Ecto neural progenitor cell (in vitro differentiated cells): ENCODE results near the gene TBC1D22A.

Experiments
- DNase-seq: peaks from one replicate; pipeline ENCODE4 v3.0.0-alpha.2; 2018; ENCODE audit warnings: low spot score

Gene TBC1D22A

DNA sequence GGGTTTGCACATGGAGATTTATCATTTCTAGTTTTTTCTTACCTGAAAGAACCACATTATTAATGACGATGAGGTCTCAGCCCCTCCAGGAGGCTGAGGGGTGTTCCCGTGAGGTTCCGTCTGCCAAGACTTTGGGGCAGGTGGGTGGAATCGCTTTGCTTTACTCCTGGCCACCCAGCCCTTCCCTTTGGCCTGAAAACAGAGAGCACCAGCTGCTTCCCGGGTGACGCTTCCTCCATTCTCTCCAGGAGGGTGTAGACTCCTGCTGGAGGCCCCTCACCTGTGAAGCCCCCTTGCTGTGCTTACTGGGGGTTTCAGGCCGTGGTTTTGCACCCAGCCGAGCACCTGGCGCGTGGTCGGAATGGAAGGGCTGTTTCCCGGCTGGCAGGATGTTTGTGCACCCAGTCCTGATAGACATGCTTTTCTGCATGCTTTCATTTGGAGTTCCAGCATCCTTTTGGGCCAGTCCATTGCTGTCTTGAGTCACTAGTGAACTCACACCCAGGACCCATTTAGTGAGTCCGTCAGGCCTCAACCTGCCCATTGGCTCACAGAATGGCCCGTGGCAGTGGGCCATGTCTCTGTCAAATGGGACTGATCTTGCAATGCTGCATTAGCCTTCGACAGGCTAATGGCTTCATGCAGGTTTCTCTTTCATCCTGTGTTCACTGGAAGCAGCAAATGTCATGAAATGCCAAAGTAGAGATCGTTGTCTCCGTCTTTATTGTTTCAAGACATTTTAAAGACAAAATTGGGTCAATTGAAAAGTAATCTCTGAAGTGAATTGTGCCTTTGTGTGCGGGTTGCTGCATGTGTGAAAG lies 360.8 kb downstream of the TBC1D22A start:
- DNase-seq: no peak

DNA sequence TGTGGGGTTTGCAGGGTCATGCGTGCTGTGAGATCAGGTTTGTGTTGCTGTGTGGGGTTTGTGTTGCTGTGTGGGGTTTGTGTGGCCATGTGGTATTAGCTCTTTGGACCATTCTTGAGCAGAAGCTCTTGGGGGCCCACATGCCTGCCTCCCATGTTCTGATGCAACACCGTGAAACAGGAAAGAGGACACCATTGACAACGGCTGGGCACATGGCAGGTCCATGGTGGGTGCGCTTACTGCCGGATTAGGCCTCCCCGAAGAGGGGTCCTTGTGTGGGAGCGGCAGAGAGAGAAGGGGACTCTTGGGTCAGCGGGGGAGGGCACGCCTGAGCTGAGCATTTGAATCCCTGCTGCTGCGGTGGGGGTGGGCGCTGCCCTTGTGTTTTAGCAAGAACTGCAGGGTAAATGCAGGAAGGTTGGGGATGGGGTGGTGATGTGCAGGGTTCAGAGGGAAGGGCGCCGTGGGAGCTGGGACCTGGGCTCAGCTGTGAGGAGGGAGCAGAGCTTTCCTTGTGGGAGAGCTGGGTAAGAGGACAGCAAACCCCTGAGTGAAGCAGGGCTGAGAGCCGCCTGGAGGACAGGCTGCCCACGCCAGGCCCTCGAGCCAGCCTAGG lies 361.5 kb downstream of the TBC1D22A start:
- no peak for DNase-seq

GRCh38 chr22:47124451-47124881 lies 362.0 kb downstream of the TBC1D22A start:
- DNase-seq: no peak

GRCh38 chr22:47124961-47125360 lies 362.5 kb downstream of the TBC1D22A start:
- DNase-seq: no peak

- no peak for DNase-seq
These were observed 363.2 kb downstream of the TBC1D22A start for GRCh38 chr22:47125603-47126002.

GRCh38 chr22:47126344-47126811 lies 363.9 kb downstream of the TBC1D22A start:
- no peak for DNase-seq

DNA sequence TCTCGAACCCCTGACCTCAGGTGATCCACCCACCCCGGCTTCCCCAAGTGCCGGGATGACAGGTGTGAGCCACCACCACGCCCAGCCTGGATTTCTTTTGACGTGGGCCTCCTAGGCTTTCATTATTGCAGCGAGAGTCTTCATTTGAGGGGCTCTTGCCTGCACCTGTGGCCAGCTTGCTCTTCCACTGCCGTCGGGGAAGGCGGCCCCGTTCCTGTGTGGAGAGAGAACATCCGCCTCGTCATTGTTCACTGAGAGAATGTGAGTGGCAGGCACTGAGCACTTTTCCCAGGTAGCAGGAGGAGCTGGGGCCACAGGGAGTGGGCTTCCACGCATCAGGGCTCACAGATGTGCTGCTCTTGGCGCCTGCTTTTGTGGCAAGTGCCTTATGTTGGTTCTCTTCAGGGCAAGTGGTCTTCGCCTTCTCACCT lies 365.0 kb downstream of the TBC1D22A start:
- DNase-seq: no peak

DNA sequence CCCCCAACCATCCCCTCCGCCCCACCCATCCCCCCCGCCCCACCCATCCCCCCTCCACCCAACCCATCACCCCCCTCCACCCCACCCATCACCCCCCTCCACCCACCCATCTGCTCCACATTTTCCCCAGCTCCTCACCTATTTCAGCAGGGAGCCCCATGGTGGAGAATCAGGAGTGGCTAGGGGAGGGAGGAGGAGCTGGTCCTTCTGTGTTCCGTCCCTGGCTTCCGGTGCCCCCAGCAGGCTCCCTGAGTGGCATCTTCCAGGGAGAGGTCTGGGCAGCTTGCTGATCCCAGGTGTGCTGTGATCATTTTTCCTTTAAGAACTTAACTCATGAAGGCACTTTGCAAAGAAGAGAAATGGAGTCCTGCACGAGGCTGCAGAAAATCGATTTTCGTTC lies 365.8 kb downstream of the TBC1D22A start:
- no peak for DNase-seq

GRCh38 chr22:47128622-47129215 lies 366.3 kb downstream of the TBC1D22A start:
- no peak for DNase-seq

- DNase-seq: no peak
These were observed 367.6 kb downstream of the TBC1D22A start for GRCh38 chr22:47129902-47130635.

DNA sequence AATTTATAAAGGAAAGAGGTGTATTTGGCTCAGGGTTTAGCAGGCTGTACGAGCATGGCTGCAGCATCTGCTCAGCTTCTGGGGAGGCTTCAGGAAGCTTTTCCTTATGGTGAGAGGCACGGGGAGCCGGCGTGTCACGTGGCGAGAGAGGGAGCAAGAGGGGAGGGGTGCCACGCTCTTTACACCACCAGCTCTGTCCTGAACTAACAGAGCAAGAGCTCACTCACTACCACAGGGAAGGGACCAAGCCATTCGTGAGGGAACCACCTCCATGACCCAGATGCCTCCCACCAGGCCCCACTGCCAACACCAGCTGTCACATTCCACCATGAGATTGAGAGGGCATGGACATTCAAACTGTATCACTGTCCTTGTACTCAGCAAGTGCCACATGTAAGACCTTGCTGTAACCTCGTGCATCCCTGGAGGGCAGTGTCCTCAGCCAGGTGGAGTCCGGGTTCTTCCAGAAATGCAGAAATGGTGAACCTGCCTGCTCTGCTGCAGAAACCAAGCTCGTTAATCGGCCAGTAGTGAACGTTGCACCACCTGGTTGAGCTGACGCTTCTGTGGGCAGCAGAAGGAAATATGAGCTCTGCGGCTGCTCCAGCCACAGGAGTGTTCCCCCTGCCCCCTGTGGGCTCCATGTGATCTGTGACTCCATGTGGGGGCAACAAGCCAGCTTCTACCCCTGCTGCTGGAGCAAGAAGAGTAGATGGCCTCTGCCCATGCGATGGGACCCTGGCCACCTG lies 368.6 kb downstream of the TBC1D22A start:
- DNase-seq: no peak

DNA sequence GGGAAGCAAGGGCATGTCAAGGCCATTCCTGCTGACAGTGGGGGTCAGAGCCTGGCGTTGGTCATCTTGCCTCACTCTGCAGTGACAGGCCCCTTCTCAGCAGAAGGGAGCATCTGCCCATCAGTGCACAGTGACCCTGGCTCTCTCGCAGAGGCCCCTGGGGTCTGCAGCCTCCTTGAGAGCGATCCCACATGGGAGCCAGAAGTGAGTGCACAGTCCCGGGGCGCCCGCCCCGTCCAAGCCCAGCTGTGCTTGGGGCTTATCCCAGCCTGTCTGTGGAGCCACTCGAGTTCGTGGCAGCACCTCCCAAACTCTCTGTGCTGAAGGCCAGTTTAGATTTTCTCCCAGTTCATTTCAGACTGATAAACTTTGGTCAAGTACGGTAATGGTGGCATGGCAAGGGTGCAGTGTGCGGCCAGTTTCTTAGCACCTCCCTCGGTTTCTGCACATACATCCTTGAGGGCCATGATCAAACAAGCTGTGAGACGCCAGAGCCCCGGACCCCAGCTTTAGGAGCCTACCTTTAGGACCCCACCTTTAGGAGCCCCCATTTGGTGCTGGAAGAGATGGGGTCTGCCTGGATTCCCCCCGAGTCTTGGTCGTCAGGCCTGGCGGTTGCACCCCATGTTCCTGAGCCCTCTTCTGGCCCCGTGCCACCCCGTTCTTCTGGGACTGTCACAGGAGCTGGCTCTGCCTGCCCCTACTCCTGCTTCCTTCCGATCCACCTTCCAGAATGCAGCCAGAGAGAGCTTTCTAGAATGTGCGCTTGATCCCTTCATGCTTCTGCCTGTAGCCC lies 369.4 kb downstream of the TBC1D22A start:
- DNase-seq: no peak

DNA sequence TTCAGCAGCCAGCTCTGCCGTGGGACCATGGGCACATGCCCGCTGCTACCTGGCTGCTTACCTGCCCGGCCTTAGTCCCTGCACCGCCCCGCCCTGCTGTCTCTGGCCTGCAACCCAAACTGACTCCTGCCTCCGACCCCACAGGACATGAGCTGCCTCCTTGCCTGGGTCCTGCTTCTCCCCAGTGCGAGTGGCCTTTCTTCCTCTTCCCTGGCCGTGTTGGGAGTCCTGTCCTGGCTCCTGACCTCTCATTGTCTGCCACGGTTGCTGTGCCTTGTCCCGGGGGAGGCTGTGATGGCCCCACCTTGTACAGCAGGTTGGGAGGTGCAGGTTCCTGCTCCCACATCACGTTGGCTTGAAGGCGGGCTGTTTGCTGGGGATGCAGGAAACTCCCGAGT lies 370.0 kb downstream of the TBC1D22A start:
- DNase-seq: no peak

GRCh38 chr22:47133061-47133969 lies 370.9 kb downstream of the TBC1D22A start:
- DNase-seq: no peak

GRCh38 chr22:47134222-47134621 lies 371.8 kb downstream of the TBC1D22A start:
- no peak for DNase-seq

DNA sequence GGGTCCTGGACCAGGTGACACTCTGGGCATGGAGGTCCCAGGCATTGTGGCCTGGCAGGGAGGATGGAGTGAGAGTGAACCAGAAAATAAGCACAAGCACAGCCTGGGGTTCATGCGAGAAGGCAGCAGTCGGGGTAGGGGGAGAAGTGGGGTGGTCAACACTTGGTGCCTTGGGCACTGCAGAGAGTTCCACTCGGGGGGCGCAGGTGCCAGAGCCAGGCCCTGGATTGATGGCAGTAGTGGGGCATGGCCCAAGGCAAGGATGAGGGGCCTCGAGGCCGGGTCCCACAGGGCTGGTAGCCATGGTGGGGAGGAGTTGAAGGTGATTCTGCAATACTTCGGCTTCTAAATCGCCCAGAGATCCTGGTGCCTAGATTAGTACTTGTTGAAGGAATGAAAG lies 372.9 kb downstream of the TBC1D22A start:
- DNase-seq: no peak

DNA sequence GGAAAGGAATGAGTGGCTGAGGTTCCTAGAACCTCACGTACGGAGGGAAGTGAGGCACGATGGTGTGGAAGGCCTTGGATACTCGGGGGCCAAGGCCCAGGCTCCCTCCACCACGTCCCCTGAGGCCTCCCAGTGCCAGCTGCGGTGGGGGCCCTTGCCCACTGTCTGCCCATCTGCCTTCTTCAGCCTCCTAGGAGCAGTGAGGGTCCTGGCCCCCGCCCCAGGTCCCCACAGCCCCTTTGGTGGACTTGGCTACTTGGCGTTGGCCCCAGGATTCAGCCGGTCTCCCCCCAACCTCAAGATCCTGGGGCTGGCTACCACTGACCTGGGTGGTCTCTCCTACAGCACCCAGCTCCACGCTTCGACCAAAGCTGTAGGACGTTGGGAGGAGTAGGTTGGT lies 373.6 kb downstream of the TBC1D22A start:
- no peak for DNase-seq

- no peak for DNase-seq
These were observed 374.2 kb downstream of the TBC1D22A start for GRCh38 chr22:47136671-47137070.

DNA sequence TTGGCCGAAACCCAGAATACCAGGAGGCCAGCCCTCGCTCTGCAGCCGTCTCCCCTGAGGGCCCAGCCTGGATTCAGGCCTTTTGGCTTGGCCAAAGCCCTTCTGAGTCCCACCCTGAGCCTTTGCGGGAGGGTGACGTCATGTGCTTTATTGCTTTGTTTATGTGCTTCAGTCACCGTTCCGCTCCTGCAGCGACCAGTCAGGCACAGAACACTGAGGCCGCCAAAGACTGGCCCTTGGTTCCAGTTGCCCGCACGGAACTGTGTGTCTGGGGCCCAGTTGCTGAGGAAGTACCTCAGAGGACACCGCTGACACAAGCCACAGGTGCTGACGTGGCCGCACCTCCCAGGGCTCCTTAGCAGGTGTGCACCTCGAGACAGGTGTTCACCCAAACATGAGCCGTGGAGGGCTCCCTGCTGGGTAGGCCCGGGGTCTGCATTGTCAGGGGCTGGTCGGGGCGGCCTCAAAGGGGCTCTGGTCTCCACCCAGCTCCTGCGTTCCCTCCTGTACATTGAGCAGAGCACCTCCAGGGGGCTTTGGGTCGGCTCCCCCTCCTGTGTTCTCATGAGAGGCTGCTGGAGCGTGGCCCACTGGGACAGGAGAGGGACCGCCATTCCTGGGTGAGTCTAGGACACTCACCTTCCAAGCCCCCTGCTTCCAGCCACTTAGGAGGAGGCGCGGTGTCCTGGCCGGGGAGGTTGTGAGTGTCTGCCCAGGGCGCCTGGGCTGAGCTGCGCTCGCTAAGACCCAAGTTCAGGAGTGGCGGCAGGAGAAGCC lies 376.8 kb downstream of the TBC1D22A start:
- no peak for DNase-seq
